Activated T-helper 9 cell treated with anti-CD3 and anti-CD28 coated beads, Interleukin-2, amount 50 U/mL, for 16 hours (primary cell): Measurements from ENCODE around the gene NUP62.

Experiments used
- DNase-seq: peaks from one replicate; pipeline ENCODE4 v3.0.0-alpha.2; 2020; ENCODE audit warnings: low read depth

Gene NUP62

GRCh38 chr19:49896863-49897621 is 32.3 kb downstream of the NUP62 start, which contains the start of gene IL4I1:
TSS of gene IL4I1 (minus strand) at chr19:49896887. CDS start at chr19:49896160, 727 bp downstream.
- peak; percentile 64 for DNase-seq

- no peak for DNase-seq
Observed at GRCh38 chr19:49895566-49896297, 33.6 kb downstream of the NUP62 start.

GRCh38 chr19:49894879-49895565 is 34.3 kb downstream of the NUP62 start:
- peak; percentile 40 for DNase-seq

- DNase-seq = no peak
Observed at GRCh38 chr19:49894011-49894664, 35.2 kb downstream of the NUP62 start.

GRCh38 chr19:49892716-49893115 is 36.6 kb downstream of the NUP62 start:
- DNase-seq = no peak

- DNase-seq = no peak
Observed at GRCh38 chr19:49891393-49891792, 37.9 kb downstream of the NUP62 start.

- DNase-seq = peak; percentile 66
Observed at GRCh38 chr19:49890349-49891311, 38.7 kb downstream of the NUP62 start.

- peak; percentile 65 for DNase-seq
Observed at GRCh38 chr19:49889687-49890348, 39.5 kb downstream of the NUP62 start.

GRCh38 chr19:49889038-49889686 is 40.1 kb downstream of the NUP62 start:
- DNase-seq = no peak

GRCh38 chr19:49888510-49888824 is 40.8 kb downstream of the NUP62 start:
- no peak for DNase-seq

GRCh38 chr19:49887665-49888509 is 41.4 kb downstream of the NUP62 start:
- DNase-seq = no peak

- DNase-seq = no peak
Observed at GRCh38 chr19:49887037-49887664, 42.2 kb downstream of the NUP62 start.

GRCh38 chr19:49884760-49885159 is 44.5 kb downstream of the NUP62 start:
- no peak for DNase-seq

GRCh38 chr19:49884109-49884508 is 45.2 kb downstream of the NUP62 start:
- DNase-seq = no peak

GRCh38 chr19:49883094-49883493 is 46.2 kb downstream of the NUP62 start:
- DNase-seq = no peak

GRCh38 chr19:49882643-49883042 is 46.7 kb downstream of the NUP62 start:
- no peak for DNase-seq

- no peak for DNase-seq
Observed at GRCh38 chr19:49881672-49882394, 47.5 kb downstream of the NUP62 start.

- DNase-seq = no peak
Observed at GRCh38 chr19:49881186-49881585, 48.1 kb downstream of the NUP62 start.
